Panc1 (cell line): ENCODE data around the gene TGM1. TPM values are rescaled to one million over a fixed set of nuclear protein-coding genes. Genes with fewer than 3 reads are reported as not detected.

Experiments
- ATAC-seq: fragments of 200-7000 bp; cut with Tn5 transposase; 2 replicates; pipeline ENCODE4 v1.9.1; 2020; ENCODE audit warnings: mild to moderate bottlenecking, moderate library complexity
- BruUV-seq: library from RNA; stranded (reverse); fragments of 400-500 nt; replicated peaks from 2 replicates; lab custom pipeline; 2021; lab: Mats Ljungman, UMichigan
- CTCF ChIA-PET: fragments of 300-600 bp; sonication (Branson Sonifier 250); formaldehyde crosslinking; loops from one replicate; lab custom pipeline; 2022; ENCODE audit warnings: antibody characterized with exemption; lab: Charles Lee
- POLR2A ChIA-PET: fragments of 300-600 bp; sonication (Branson Sonifier 250); formaldehyde crosslinking; loops from one replicate; lab custom pipeline; 2022; ENCODE audit warnings: antibody characterized with exemption; lab: Charles Lee
- DNase-seq: peaks from one replicate; pipeline ENCODE4 v3.0.0-alpha.2; 2010; ENCODE audit warnings: low read depth, low spot score
- H3K27ac ChIP-seq: 2 replicates; pipeline ENCODE4 v1.5.1; 2011; ENCODE audit warnings: mild to moderate bottlenecking, low read length, inconsistent platforms
- H3K27me3 ChIP-seq: fragments of 200-500 bp; sonication (Bioruptor generic); 2 replicates; pipeline ENCODE4 v1.6.0; 2014; ENCODE audit warnings: low read length, inconsistent platforms; ENCODE audit not compliant: control insufficient read depth, insufficient read depth
- H3K36me3 ChIP-seq: fragments of 200-500 bp; sonication (Bioruptor generic); 2 replicates; pipeline ENCODE4 v1.5.1; 2014; ENCODE audit warnings: inconsistent platforms, mild to moderate bottlenecking, low read length, moderate library complexity; ENCODE audit not compliant: control insufficient read depth, insufficient read depth
- H3K4me1 ChIP-seq: 2 replicates; pipeline ENCODE4 v1.5.1; 2011; ENCODE audit warnings: inconsistent platforms, mild to moderate bottlenecking, low read length, moderate library complexity; ENCODE audit not compliant: control insufficient read depth, insufficient read depth
- H3K4me3 ChIP-seq, 2 experiments: 2 replicates each; pipeline ENCODE4 v1.5.1; 2011 to 2012; ENCODE audit warnings: low read depth in 2 of 2, low read length in 2 of 2, mild to moderate bottlenecking in 2 of 2, inconsistent platforms in 1 of 2, moderate library complexity in 1 of 2
- H3K9me3 ChIP-seq: fragments of 200-500 bp; sonication (Bioruptor generic); 2 replicates; pipeline ENCODE4 v1.5.1; 2014; ENCODE audit warnings: low read depth, mild to moderate bottlenecking, inconsistent platforms, low read length, moderate library complexity; ENCODE audit not compliant: control insufficient read depth, insufficient read depth
- CTCF ChIP-seq: fragments of 450-650 bp; IDR thresholded peaks from 2 replicates; pipeline ENCODE4 v1.5.1; 2017; ENCODE audit warnings: mild to moderate bottlenecking
- POLR2AphosphoS5 ChIP-seq: IDR thresholded peaks from 2 replicates; pipeline ENCODE4 v1.6.1; 2012; ENCODE audit warnings: mild to moderate bottlenecking, low read depth, low read length, moderate library complexity
- REST ChIP-seq, 2 experiments: IDR thresholded peaks; 2 replicates each; pipeline ENCODE4 v1.6.1; 2011 to 2012; ENCODE audit warnings: low read depth in 2 of 2, control low read depth in 1 of 2, low read length in 1 of 2, mild to moderate bottlenecking in 1 of 2, moderate library complexity in 1 of 2; ENCODE audit not compliant: insufficient read depth in 1 of 2
- SIN3A ChIP-seq: IDR thresholded peaks from 2 replicates; pipeline ENCODE4 v1.6.1; 2012; ENCODE audit warnings: low read depth, mild to moderate bottlenecking, low read length, moderate library complexity, borderline replicate concordance; ENCODE audit not compliant: insufficient read depth
- TCF7L2 ChIP-seq: IDR thresholded peaks from 2 replicates; pipeline ENCODE4 v1.6.1; 2011; ENCODE audit warnings: mild to moderate bottlenecking, low read depth, low read length, inconsistent platforms
- in situ Hi-C: cut with HindIII; loops from 2 replicates; pipeline ENCODE4 v1.10.0; 2016; ENCODE audit warnings: low sequenced_read_pairs, low pct_unique_long_range_greater_than_20kb
- intact Hi-C: fragments of 100-400 bp; cut with micrococcal nuclease; formaldehyde crosslinking; loops from one replicate; pipeline ENCODE4 v1.10.0; 2022; ENCODE audit not compliant: unreplicated experiment
- total RNA-seq: library from RNA; stranded (reverse); gene quantifications from one replicate; pipeline ENCODE4 v1.2.1, GENCODE V29; 2021; ENCODE audit not compliant: unreplicated experiment

Gene TGM1
- total RNA-seq, 1 experiment from 2014 or later = 2.3 TPM

GRCh38 chr14:24290746-24291145 is 27.8 kb upstream of the TGM1 start:
- ATAC-seq = no peak

GRCh38 chr14:24289649-24290280 is 26.8 kb upstream of the TGM1 start:
- DNase-seq = no peak
- ATAC-seq = no peak
- intact Hi-C loops = no loop called here
- no peak overlapping the region for H3K27ac ChIP-seq
- no peak overlapping the region for H3K4me3 ChIP-seq
- H3K9me3 ChIP-seq = no peaks in the 10 kb centered on the region
- no TSS peak for BruUV-seq
- no peaks in the 10 kb centered on the region for H3K4me1 ChIP-seq
- TF ChIP-seq REST (IDR thresholded peaks at IDR 0.05; ENCODE audit: insufficient read depth in 1 of 2, low read depth in 2 of 2, low read length in 1 of 2) = no peak
- no peak for TF ChIP-seq TCF7L2
- no peak for TF ChIP-seq SIN3A
- TF ChIP-seq POLR2AphosphoS5 = no peak
- TF ChIP-seq CTCF = no peak
- in situ Hi-C loops = no loop called here
- H3K36me3 ChIP-seq = no peaks in the 10 kb centered on the region
- ChIA-PET POLR2A (no interaction called here), CTCF (no interaction called here)
- no peaks in the 10 kb centered on the region for H3K27me3 ChIP-seq

More at GRCh38 chr14:24290746-24291145, 27.8 kb upstream of the TGM1 start:
- H3K9me3 ChIP-seq = no peaks in the 10 kb centered on the region
- no TSS peak for BruUV-seq
- no peaks in the 10 kb centered on the region for H3K27me3 ChIP-seq
- ChIA-PET POLR2A (no interaction called here), CTCF (no interaction called here)
- in situ Hi-C loops = no loop called here
- no peak overlapping the region for H3K4me3 ChIP-seq
- DNase-seq = no peak
- H3K36me3 ChIP-seq = no peaks in the 10 kb centered on the region
- intact Hi-C loops = no loop called here
- TF ChIP-seq POLR2AphosphoS5 (no peak), CTCF (no peak)
- H3K4me1 ChIP-seq = no peaks in the 10 kb centered on the region
- H3K27ac ChIP-seq = no peak overlapping the region
